Fibroblast of villous mesenchyme (primary cell): ENCODE data around the gene MAP3K12. TPM values are rescaled to one million over a fixed set of nuclear protein-coding genes. Genes with fewer than 3 reads are reported as not detected.

Experiments used
- DNase-seq: peaks from one replicate; pipeline ENCODE4 v3.0.0-alpha.2; 2010; ENCODE audit warnings: low read depth
- H3K4me3 ChIP-seq: 2 replicates; pipeline ENCODE4 v1.5.1; 2011; ENCODE audit warnings: low read depth, mild to moderate bottlenecking, low read length
- total RNA-seq: library from RNA; depleted of rRNA; stranded (reverse); fragments of >200 nt; gene quantifications from 2 replicates; pipeline ENCODE4 v1.2.3, GENCODE V29; 2012
- TF ChIP-seq, protein P1 (sequence below): IDR thresholded peaks from 2 replicates; pipeline ENCODE4 v1.5.1; 2012; ENCODE audit warnings: low read depth, mild to moderate bottlenecking, low read length; ENCODE audit not compliant: insufficient read depth

The MAP3K12 gene
- total RNA-seq, 1 donor = 41.0 TPM

DNA sequence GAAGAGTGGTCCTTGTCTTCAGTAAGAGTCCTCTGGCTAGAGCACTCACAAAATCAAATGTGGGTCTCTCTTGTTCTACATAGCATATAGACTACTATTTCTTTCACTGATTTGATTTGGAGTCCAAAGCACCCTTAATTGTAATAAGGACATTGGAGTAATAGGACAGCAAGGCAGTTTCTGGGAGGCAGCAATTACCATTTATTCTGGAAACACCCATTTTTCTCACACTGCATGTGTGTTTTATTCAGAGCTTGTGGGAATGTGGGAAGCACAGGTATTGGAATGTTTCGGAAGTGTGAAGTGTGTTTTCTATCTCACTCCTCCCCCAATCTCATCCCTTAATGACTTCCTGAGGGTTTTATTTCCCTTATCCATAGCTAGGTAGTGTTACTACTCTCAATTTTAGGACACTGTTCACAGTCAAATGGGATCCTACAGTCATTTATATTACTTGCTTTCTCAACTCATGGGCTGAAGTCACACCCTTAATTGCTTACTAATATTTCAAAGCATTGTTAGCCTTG, 27.1 kb downstream of the MAP3K12 start:
- no peak overlapping the region for H3K4me3 ChIP-seq
- DNase-seq = no peak
- TF ChIP-seq, protein P1, sequence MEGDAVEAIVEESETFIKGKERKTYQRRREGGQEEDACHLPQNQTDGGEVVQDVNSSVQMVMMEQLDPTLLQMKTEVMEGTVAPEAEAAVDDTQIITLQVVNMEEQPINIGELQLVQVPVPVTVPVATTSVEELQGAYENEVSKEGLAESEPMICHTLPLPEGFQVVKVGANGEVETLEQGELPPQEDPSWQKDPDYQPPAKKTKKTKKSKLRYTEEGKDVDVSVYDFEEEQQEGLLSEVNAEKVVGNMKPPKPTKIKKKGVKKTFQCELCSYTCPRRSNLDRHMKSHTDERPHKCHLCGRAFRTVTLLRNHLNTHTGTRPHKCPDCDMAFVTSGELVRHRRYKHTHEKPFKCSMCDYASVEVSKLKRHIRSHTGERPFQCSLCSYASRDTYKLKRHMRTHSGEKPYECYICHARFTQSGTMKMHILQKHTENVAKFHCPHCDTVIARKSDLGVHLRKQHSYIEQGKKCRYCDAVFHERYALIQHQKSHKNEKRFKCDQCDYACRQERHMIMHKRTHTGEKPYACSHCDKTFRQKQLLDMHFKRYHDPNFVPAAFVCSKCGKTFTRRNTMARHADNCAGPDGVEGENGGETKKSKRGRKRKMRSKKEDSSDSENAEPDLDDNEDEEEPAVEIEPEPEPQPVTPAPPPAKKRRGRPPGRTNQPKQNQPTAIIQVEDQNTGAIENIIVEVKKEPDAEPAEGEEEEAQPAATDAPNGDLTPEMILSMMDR = no peak

DNA sequence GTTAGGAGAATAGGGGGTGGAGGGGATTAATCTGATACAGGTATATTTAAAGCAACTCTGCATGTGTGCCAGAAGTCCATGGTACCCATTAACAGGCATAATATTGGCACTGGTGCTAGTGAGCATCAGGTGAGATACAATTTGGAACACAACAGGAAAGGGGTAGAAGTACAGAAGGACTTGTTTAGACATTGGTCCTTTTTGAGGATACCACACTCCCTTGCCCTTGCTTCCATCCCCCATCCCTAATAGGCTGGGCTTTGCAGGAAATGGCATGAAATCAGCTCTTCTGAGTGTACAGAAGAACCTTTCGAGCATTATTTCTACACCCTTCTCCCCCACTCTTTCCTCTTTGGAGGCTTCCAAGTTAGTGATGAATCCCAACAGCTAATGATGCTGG, 31.0 kb downstream of the MAP3K12 start:
- no peak overlapping the region for H3K4me3 ChIP-seq
- TF ChIP-seq, protein P1 = no peak
- no peak for DNase-seq

DNA sequence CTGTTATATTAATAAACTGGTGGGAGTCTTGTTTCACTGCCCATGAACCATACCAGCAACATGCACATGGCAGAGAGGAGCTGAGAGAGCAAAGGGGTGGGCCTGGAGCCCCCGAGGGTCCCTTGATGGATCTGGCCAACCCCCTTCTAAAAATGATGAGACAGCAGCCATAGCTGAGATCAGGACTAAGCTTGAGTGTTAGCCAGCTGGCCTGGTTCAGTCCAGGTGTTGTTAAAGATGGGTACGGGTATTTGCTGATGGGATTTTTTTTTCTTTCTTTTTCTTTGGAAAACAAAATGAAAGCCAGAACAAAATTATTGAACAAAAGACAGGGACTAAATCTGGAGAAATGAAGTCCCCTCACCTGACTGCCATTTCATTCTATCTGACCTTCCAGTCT, 31.4 kb downstream of the MAP3K12 start:
- no peak overlapping the region for H3K4me3 ChIP-seq
- TF ChIP-seq, protein P1 = no peak
- DNase-seq = no peak

DNA sequence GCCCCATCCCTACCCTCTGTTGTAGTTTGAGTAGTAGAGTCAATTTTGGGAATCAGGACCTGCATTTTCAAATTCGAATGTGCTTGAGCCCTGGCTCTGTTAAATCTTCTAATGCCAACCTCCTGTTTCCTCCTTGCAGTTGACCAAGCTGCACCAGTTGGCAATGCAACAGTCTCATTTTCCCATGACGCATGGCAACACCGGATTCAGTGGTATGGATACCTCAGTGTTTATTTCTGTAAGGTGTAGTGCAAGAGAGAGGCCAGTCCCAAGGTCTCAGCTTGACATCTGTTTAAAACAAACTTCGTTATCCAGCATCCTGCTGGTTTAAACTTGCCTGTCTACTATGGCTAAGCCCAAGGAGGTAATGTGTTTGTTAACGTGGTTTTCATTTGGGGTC, 32.2 kb downstream of the MAP3K12 start:
- no peak for DNase-seq
- no peak overlapping the region for H3K4me3 ChIP-seq
- TF ChIP-seq, protein P1 = no peak

DNA sequence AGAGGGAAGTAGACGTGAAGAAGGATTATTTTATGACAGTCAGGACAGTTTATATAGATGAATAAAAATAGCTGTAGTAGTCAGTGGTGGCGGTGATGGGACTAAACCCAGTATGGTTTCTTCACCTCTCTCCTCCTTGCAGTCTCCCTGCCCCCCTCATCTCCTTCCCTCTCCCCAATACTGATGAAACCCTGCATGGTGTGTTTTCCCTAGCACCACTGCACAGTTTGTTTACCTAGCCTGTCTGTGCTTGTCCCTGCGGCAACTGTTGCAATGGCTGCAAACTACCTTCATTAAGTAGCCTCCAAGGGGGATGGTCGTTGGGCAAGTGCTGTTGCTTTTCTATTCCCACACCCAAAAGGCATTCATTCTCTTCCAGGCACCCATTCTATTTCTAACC, 32.6 kb downstream of the MAP3K12 start:
- no peak overlapping the region for H3K4me3 ChIP-seq
- DNase-seq = no peak
- TF ChIP-seq, protein P1 = no peak

DNA sequence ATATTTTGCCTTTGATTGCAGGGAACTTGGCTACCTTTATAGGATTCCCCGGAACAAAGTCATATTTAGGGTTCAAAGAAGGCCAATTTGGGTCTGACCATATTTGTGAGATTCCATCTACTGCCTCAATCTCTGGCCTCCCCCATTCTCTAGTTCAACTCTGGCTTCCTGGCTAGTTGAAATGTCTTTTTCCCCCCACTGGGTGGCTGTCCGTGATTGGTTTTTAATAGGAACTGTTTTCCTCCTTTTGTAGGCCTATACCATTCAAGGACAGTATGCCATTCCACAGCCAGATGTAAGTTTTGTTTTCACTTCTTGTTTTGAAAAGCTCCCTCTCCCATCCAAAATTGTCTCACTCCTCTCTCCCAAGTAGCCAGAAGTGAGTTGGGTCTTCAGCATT, 33.6 kb downstream of the MAP3K12 start:
- TF ChIP-seq, protein P1 = no peak
- DNase-seq = no peak
- H3K4me3 ChIP-seq = no peak overlapping the region

DNA sequence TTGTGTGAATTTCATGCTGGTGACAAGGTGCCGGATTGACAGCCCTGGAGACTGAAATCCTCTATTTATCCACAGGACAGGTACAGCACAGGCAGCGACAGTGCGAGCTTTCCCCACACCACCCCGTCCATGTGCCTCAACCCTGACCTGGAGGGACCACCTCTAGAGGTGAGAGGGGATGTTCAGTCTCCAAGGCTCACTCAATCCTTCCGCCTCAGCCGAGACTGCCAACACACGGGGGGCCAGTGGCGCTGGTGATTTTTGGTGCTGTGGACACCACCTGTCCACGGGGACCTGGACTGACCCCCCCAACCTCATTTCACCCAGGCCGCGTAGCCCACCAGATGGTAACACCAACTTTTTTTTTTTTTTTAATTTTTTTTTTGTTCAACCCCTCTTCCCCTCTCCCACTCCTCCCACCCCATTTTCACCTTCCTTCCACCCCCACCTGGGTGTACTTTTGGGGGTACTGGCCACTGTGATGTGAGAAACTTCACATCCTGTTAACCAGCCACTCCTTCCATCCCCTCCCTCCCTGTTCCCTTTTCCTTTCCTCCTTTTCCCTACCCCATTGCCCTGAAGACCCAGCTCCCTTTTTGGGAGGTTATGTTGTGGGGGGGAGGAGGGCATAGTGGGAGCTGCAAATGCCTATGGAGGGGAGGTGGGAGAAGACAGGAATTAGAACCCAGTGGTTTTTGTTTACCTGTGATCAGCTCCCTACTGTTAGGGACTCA, 34.4 kb downstream of the MAP3K12 start:
- no peak overlapping the region for H3K4me3 ChIP-seq
- no peak for DNase-seq
- TF ChIP-seq, protein P1 = no peak
